HG03060 (cell line): Measurements from ENCODE around the gene PLEKHG4.

Experiments
- ATAC-seq: cut with Tn5 transposase; IDR thresholded peaks from one replicate; pipeline ENCODE4 v1.9.1; 2021; ENCODE audit warnings: low read depth, moderate number of reproducible peaks; ENCODE audit not compliant: unreplicated experiment

PLEKHG4 gene

DNA sequence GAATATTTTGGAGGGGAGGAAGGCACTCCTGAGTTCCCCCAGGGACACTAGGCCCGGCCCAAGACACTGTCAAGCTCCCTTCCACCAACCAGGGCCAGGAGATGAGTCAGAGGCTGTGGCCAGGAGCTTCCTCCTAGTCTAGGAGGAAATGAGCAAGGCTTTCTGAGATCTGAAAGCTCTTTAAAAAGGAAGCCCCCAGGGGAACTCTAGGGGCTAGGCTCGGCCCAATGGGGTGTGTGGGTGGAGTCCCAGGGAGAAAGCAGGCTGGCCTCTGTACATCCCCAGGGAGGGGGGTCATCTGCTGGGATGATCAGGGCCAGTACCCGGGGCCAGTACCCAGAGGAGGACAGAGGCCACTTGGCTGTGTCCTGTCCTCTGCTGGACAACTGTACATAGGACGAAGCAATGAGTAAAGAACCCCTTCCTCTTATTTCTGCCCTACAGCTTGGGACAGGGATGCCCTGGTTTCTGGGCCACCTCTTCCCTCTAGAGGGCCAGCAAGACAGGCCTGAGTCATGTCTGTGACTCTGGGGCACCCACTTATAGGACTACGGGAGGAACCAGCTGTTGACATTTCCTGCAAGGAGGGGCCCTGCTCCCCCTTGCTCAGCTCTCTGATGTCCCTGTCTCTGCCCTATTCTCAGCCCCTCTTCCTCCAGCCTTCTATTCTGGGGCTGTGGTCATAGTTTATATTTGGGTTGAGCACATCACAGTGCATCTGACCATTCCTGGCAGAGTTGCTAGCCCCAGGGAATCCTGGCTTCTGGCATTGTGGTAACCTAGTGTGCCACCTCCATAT lies 34.7 kb upstream of the PLEKHG4 start:
- ATAC-seq, result peak; percentile 38

- ATAC-seq, result no peak
These were observed 34.1 kb upstream of the PLEKHG4 start for GRCh38 chr16:67245186-67245585.

DNA sequence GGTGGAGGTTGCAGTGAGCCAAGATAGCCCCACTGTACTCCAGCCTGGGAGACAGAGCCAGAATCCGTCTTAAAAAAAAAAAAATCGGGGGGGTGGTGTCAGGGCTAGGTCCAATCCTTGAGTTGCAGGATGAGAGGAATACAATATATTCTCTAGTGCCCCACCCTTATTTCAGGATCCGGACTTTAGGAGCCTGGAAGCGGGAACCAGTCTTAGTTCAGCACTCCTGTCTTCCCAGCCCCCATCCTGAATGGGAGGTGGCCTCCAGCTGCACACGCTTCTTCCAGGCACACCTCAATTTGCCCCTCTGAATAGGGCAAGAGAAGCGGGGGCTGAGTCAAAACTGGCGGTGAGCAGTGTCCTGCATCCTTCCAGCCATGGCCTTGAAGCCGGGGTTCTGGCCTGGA lies 33.7 kb upstream of the PLEKHG4 start:
- no peak for ATAC-seq

DNA sequence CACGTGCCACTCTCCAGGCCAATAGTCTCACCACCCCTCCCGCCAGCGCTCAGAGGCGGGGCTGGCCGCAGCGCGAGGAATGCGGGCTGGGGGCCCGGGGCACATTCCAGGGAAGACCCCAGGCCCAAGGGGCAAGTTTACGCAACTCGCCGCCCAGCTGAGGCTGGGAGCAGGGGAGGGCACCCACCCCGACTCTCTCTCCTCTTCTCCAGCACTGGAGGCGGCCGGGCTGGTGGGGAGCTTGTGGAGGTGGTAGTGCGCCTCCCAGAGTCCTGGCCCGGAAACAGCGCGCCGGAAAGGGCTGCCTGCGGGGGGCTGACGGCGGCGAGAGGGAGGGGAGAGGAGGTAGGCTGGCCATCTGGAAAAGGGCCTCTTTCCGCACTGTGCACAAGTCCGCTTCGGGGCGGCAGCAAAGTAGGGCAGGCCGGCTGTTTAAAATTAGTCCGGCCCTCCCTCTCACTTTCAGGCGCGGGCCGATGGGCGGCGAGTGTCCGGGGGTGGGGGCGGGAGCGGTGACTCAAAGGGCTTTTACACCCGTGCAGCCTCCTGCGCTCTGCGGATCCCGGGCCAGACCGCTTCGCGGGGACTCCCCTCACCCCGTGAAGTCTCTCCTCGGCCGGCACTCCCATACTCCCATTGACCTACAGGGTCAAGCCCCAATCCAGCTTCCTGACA lies 33.1 kb upstream of the PLEKHG4 start:
- ATAC-seq, result no peak

DNA sequence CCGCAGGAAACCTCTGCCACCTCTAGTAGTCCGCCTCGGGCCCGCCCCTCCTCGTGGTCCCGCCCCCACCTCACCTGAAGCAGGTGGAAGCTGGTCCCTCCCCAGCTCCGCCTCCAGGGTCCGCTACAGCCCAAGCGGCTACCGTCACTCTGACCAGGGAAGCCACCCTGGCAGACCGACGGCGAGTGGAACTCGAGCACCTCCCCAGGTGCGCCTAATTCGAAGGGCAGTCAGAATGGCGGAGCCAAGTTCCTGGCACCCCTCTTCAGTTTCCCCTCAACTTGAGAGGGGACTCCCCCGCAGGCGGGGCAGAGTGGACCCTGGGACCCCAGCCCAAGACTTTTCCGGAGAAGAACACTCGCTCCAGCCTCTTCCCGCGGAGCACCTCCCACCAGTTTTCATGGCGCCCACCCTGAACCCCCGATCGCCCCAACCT lies 32.6 kb upstream of the PLEKHG4 start:
- ATAC-seq, result no peak

DNA sequence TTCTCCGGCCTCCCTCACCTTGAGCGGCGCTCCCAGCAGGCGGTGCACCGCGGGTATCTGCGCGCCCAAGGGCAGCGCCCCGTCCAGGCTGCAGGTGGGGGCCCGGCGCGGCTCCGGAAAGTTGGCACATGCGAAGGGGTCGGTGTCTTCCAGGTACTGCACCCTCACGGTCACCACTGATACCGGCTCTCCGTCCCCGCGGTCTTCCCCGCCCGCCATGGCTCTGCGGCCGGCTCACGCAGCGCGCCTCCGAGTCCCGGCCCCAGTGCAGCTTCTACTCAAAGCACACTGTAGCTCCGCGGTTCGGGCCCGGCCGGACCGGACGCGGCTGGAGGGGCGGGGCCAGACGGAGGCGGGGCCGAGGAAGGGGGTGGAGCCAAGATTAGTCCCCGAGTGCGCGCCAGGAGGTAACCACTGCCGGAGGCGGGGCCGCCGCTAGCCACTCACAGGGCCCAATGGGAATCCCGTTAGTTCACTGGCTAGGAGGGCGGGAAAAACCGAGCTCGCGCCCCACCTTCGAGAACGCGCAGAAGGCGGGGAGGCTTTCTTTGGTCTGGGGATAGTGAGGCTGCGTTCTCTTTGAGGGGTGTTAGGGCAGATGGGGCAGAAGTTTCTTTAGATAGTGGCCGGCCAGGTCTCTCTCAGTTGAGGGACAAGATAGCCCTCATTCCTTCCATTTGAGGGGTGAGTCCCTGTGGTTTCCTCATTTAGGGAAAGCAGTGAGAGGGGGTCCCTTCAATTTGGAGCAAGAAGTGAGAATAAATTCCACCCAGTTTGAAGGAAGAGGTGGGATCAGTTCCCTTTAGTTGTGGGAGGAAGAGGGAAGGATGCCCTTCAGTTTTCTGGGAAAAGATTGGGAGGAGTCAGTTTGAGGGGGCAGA lies 31.9 kb upstream of the PLEKHG4 start, which contains the start of gene FHOD1:
TSS of gene FHOD1 (minus strand) at position 290 of the 881 bp plus-strand sequence. CDS start at position 219, 71 bp downstream.
- peak; percentile 42 for ATAC-seq

- no peak for ATAC-seq
These were observed 31.3 kb upstream of the PLEKHG4 start for GRCh38 chr16:67248073-67248400.

GRCh38 chr16:67248401-67249177 lies 30.7 kb upstream of the PLEKHG4 start, which contains the start of gene SLC9A5:
Gene SLC9A5 (plus strand): TSS chr16:67248979. CDS start chr16:67249015, 36 bp downstream.
- no peak for ATAC-seq

GRCh38 chr16:67249178-67250044 lies 29.9 kb upstream of the PLEKHG4 start:
- no peak for ATAC-seq

- no peak for ATAC-seq
These were observed 29.3 kb upstream of the PLEKHG4 start for GRCh38 chr16:67250045-67250327.

- ATAC-seq, result no peak
These were observed 26.5 kb upstream of the PLEKHG4 start for GRCh38 chr16:67252609-67253497.

DNA sequence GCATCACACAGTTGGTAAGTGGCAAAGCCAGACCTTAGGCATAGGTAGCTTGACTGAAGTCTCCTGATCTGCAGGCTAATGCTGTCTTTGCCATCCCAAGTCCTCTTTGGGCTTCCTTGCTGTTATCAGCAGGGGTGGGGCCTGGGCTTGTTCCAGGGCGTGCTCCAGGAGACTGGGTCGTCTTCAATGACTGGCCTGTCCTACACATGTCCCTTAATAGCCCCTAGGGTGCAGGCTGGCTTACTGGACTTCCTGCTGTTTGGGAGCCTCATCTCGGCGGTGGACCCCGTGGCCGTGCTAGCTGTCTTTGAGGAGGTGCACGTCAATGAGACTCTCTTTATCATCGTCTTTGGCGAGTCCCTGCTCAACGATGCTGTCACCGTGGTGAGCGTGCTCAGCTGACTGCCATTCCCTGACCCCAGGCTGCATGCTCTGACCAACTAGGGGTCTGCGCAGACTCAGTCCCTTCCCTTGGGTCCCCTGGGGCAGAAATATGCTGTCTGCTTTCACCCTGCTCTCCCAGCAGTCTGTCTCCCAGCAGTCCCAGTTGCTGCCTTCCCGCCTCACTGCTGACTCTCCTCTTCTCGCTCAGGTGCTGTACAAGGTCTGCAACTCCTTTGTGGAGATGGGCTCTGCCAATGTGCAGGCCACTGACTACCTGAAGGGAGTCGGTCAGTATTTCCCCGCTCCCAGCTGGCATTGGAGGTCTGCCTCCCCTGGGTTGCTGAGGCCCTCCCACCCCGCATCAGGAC lies 24.4 kb upstream of the PLEKHG4 start:
- ATAC-seq, result no peak

DNA sequence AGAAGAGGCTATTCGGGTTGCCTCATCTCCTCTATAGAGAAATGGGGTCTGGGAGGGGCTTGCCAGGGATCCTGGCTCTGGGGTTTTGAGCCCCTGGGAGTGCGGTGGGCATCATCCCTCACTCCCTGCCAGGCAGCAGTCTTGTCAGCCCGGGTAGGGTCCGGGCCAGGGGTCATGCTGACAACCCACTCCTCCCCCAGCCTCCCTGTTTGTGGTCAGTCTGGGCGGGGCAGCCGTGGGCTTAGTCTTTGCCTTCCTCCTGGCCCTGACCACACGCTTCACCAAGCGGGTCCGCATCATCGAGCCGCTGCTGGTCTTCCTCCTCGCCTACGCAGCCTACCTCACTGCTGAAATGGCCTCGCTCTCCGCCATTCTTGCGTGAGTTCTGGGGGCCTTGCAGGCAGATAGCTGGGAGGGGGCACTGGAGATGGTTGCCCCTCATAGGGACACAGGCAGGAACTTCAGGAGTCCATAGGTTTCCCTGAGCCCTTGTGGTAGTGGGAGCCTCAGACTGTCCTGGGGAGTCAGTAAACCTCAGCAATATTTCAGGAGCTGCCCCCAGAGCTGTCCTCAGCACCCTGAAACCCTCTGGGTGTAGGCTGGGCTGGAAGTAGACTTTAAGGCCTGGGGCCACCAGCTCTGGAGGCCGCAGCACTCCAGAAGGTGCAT lies 23.6 kb upstream of the PLEKHG4 start:
- no peak for ATAC-seq

DNA sequence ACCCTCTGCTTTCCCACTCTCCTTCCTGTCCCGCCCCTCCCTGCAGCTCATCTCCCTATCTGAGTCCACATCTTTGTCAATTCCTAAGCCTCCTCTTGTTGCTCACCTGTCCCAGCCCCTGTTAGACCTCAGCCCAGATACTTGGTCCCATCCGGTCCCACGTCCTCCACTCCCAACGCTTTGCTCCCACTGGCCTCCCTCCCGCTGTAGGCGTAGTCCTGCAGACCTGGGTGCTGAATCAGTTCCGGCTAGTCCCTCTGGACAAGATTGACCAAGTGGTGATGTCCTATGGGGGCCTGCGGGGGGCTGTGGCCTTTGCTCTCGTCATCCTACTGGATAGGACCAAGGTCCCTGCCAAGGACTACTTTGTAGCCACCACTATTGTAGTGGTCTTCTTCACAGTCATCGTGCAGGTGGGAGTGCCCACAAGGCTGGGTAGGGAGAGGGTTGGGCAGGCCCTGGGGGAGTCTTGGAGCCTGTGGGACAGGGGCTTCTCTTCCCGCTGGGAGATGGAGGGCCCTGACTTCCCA lies 22.6 kb upstream of the PLEKHG4 start:
- no peak for ATAC-seq

DNA sequence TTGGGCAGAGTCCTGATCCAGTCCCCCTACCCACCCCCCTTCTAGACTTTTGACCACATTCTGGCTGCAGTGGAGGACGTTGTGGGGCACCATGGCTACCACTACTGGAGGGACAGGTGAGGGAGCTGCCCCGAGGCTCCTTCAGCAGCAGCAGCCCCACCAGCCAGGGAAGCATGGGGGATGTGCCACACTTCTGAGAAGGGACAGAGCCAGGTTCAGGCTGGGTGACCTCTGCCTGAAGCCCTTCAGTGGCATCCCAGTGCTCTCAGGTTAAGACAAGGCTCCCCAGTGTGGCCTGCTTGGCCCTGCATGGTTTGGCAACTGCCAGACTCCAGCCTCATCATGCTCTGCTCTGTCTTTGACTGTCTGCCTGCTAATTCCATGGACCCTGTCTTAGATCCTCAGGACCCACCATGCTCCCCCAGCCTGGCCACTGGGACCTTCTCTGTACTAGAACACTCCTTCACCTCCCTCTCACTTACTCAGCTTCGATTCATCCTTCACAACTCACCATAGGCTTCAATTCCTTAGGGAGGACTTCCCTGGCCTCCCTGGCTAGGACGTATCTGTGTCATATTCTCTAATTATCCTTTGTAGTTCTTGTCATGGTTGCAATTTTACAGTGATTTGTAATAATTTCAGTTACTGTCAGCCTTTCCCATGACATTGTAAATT lies 21.7 kb upstream of the PLEKHG4 start:
- ATAC-seq, result no peak

GRCh38 chr16:67258161-67258835 lies 21.0 kb upstream of the PLEKHG4 start:
- ATAC-seq, result no peak
